NCI-H2227 treated with DMSO at 0.1 percent for 48 hours (cell line): ENCODE results near the gene FSIP1.

ENCODE experiments used
- DNase-seq: peaks from one replicate; lab custom pipeline; 2025; lab: John Stamatoyannopoulos, UW

Gene FSIP1

DNA sequence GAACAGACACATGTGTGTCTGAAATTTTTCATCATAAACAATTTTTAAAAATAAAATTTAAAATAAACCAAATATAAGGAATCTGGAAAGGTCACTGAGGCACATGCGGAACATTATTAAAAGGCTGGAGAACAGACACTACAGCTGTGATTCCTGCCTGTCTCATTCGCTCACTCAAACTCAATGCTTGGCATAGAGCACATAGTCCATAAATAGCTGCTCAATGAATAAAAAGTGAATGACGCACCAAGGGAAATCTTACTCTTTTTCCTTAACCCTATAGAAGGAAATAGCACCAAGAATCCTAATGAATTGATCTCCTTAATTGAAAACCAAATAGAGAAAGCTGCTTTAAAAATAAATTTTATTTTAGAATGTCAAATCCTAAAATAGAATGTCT lies 98.4 kb downstream of the FSIP1 start:
- no peak for DNase-seq

DNA sequence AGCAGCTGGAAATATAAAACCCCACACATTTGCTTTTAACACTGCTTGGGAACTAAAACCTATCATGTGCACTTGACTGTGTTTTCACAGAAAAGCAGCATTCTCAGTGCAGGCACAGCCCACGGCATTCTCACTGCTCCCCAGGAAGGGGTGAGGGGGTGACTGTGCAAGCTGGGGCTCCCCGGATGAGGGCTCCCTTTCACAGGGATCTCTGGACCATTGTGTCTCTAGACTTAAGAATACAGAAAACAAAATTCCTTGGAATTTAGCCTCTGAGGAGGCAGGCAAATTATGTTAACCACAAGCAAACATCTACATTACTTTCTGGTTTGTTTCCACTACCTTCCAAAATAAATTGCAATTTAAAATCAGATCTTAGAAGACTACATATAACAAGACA lies 100.3 kb downstream of the FSIP1 start:
- no peak for DNase-seq

DNA sequence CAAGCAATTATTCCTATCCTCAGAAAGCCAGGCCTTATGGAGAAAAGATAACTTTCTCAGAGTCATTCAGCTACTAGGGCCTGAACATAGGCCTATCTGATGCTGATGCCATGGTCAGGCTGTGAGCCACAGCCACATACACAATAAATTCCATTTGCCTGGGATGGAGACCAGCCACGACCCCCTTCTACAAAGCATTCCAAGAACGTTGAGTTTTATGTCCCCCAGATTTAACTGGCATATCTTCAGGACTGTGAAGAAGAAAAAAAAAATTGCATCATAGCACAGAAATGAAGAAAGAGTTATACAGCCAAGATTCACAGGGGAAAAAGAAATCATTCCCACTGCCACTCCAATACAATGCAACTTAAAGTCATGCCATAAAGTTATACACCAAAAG lies 101.8 kb downstream of the FSIP1 start:
- DNase-seq, result no peak

DNA sequence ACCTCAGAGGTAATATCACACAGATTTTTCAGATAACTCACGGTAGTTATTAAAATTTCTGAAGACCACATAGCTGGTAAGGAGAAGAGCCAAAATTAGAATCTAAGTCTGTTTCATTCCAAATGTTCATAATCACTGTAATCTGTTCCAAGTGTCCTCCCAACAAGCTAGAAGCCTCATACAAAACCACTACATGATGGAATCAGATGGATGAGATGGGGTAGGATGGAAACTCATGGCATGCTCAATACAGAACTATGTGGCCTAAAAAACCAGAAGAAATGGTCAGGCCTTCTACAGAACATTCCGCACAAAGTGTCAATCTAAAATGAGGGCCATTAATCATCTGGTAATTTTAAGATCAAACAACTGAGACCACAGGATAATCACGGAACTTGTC lies 110.0 kb downstream of the FSIP1 start:
- DNase-seq, result no peak

DNA sequence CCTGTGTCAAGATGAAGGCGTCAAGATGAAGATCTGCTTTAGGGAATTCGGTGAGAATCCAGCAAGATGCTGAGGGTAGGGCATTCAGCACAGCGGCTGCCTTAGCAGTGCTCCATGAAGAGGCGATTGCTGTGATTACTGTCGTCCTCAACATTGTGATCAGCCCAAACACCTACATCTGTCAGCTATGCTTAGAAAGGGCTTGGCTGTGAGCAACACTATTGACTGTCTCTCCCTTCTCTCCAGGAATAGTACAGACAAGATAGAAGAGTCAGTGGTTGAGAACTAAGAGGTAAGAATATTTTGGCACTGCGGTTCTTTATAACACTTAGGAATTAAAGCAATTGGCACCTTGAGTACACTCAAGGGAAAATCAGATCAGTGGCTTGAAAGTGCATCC lies 110.5 kb downstream of the FSIP1 start:
- DNase-seq, result no peak

DNA sequence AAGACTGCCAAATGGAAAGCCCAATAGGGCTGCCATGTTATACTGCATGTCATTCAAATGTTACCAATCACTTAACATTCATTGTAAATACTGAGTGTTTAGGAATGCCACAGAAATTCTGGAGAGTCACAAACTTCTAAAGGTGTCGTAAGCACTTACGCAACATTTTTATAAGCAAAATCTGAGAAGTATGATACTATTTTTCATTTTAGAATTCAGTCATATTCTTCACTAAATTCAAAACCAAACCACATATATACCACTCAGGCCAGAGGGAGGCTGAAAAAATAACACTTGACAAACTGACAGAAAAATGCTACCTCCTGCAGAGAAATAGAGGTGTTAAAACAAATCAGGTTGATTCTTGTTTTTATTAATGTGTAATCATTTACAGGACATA lies 112.0 kb downstream of the FSIP1 start:
- DNase-seq, result no peak

DNA sequence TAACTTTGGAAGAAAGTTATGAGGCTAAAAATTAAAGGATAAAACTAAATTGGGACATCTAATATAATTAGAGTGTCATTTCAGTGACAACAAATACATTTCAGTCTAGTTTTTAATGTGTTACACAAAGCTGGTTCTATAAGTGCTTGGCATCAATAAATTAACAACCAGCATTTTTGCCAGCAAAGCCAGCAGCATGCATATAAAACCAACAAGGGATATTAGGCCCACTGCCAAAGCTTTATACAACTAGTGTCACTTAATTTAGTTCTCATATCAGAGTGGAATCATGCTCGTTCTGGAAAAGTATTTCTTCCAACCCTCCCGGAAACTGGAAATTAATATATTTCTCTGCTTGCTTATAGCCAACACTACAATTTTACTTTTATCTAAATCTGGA lies 113.0 kb downstream of the FSIP1 start:
- no peak for DNase-seq

DNA sequence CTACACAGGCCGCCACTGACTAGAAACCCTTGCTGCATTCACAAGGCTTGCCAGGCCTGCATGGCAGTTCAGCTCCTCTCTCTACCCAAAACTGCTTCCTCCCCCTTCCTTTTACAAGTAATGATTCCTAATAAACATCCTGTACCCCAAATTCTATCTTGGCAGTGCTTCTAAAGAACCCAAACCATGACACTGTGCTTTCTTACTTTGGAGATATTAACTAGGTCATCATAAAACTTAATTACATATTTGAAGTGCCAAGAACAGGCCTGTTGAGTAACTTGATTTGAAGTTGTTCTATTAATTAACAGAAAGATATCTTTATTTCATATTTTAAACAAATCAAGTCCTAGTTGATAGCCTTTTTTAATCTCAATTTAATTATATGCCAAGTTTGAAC lies 113.4 kb downstream of the FSIP1 start:
- DNase-seq, result no peak

DNA sequence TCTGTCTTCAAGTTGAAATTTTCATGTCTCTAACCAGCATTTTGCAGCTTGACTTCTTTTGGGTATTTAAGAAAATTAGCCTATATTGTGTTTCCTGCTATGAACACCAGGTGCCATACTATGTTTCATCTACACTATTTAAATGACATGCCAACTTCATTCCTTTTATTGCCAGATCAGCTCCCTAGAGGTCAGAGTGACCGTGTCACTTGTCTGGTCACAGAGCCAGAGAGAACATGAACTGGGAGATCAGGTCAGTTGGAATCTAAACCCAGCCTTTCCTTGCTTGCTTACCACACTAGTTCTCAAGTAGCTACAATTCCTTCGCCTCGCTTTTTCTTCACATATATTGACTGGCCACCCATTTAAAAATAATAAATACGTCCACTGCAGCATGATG lies 114.2 kb downstream of the FSIP1 start:
- no peak for DNase-seq

DNA sequence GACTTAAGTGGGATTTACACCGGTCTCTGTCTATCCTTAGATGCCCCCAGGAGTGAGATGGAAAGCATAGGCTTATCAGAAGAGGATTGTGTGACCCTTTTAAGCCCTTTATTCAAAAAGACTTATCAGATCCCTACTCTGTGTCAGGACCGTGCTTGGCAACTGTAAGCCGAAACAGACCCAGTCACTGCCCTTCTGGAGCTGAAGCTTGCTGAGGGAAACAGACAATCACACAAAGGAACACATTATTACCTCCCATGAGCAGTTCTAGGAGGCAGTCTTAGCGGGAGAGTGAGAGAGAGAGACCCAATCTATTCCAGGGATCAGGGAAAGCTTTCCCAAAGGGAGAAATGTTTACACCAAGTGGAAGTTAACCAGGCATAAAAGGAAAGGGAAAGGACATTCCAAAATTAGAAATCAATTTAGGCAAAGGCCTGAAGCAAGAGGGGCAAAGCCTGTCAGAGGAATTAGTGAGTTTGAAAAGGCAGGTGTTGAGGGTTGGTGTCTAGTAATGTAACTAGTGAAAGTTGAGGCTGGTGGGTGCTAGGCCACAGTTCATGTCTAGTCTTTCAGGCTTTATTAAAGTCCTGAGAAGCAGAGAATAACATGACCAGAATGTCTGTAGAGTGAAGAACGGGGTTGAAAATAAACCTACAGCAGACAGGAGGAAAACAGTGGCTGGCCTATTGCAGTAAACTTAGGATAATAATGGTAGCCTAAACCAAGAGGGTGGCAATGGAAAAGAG lies 115.1 kb downstream of the FSIP1 start:
- DNase-seq, result no peak

DNA sequence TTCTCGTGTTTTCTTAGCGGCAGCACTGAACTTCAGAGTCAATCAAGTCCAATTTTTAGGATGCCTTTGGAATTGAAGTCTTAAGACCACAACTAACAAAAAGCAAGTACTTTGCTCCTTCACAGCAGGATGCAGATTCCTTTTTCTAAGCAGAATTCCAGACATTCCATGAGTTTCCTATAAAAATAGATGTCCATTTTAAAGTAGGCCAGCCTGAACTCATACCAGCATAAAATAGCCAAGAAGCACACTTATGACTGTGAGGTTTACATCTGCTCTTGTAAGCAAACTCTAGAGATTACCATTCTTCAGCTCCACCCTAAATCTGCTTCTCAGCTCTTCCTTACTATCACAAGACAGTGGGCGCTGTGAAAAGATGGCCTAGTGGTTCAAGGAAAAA lies 116.0 kb downstream of the FSIP1 start:
- no peak for DNase-seq

DNA sequence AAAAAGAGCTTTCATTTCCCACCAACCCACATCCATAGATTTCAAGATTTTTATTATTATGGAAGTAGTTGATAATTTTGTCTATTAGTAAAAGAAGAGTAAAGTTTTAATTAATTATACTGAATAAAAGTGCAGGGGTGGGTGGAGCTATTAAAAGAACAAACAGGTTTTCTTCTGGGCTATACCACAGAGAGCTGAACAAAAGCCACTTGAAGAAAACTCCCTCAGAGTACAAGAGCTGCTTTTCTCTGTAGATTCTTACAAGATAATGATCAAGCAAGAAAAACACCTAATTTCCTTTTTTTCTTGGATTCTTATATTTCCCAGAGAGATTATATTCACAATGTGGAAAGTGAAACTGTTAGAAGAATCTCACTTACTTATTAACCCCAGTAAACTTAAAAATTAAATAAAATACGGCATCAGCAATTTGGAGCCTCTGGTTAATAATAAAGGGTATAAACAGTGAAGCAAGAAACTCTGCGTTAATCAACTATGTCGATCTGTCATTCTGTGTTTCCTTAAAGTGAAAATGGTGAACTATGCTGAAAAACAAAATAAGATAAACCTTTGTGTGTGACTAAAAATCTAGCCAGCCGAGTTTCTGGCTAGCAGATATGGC lies 116.9 kb downstream of the FSIP1 start:
- no peak for DNase-seq

DNA sequence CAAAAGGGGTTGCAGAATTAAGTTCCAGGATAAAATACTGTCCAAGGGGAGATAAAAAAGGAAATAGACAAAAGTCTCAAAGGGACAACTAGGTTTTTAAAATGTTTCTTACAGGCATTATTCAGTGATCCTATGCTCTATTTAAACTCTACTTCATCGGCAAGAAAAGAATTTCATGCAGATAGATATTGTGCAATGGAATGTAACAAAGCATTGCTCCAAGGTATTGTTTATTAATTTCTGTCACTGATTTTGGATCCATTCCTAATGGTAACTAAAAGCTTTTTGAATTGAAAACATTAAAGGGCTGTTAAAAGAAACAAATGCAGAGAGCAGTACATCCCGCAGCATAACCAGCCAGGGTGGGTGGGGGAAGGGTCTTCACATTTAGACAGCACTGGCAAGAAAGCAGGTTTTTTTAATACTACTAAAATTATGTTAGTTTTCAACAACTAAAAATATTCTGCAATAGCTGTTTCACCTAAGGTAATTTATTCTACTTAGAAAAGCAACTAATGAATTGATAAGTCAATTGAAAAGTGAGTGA lies 118.9 kb downstream of the FSIP1 start:
- no peak for DNase-seq

DNA sequence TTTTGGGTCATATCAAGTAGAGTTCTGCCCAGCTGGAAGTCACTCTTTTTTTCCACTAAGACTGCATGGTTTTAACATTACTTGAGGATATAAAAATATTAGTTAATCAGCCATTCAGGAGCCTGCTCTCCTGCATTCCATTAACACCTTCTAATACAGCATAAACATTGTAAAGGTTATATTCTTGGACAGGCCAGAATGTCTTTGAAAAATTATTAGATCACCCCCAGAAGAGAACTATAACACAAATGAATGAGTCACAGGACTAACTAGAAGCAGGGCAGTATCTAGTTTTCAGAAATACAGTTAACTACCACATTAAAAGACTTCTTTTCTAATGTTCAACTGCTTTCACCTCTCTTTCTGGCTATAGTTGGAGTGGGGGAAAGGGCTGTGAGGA lies 120.9 kb downstream of the FSIP1 start:
- DNase-seq, result no peak

DNA sequence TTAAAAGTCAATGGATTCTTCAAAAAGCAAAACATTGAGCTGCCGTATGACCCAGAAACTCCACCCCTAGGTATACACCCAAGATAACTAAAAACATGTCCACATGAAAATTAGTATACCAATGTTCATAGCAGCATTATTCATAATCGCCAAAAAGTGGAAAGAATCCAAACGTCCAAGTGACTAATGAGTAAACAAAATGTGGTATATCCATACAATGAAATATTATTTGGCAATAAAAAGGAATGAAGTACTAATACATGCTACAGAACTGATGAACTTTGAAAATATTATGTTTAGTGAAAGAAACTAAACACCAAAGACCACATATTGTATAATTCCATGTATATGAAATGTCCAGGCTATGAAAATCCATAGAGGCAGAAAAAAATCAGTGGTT lies 123.9 kb downstream of the FSIP1 start:
- DNase-seq, result no peak

DNA sequence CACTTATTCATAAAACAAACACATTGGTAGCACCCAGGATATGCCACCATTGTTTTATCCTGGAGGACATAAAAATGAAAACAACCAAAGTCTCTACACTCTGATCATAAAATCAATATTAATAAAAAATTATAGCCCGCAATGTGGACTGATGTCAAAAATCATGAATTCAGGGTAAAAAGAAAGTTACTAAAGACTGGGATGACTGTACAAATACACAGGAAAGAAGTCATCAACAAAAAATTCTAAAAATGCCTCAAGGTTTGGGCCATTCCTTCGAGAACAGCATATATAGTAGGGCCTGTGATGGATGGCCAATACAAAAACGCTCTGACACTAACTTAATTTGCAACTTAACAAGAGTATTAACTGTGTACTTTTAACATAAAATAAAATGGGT lies 125.0 kb downstream of the FSIP1 start:
- DNase-seq, result no peak

DNA sequence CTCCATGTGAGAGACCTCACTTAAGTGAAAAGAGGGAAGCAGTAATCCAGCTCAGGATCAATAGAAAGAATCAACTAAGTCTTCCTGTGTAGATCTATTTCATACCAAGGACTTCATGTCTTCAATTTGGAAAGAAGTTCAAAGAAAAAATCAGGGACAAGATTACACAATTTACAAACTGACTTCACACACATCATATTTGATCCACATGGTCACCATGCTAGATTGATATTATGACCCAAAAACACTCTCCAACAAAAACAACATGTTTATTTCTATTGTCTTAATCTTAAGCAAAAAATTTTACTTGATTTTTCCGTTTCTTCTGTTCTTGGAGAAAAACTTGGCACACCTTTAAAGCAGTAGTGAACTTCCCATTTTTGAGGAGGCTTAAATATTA lies 125.5 kb downstream of the FSIP1 start:
- DNase-seq, result no peak

DNA sequence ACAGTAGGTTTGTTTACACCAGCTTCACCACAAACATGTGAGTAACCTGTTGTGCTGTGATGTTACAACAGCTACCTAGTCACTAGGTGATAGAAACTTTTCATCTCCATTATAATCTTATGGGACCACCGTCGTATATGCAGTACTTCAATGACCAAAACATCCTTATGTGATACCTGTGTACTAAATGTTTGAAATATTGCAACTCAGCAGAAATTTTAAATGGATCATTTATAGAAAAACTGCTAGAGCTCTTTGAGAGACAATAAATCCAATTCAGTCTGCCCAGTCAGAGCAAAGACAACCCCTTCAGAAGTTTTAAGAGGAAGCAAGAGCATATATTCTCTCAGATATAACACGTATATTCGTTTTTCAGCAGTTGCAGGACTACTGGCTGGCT lies 128.3 kb downstream of the FSIP1 start:
- DNase-seq, result no peak

DNA sequence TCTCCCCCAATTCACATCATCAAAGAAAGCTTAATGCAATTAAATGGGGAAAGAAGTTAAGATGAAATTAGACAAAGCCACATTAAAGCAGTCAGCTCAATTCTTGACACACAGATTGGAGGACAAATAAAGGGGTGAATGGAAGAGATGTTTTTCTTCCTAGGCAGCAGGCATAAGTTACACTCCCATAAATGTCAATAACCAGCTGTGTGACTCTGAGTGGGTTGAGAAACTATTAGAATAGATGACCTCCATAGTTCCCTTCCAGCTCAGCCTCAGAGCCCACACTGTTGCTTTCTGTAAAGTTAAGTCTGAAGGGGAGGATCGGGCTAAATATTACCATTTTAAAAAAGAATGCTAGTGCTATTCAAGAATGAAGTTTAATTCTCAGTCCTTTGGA lies 130.8 kb downstream of the FSIP1 start:
- DNase-seq, result no peak

DNA sequence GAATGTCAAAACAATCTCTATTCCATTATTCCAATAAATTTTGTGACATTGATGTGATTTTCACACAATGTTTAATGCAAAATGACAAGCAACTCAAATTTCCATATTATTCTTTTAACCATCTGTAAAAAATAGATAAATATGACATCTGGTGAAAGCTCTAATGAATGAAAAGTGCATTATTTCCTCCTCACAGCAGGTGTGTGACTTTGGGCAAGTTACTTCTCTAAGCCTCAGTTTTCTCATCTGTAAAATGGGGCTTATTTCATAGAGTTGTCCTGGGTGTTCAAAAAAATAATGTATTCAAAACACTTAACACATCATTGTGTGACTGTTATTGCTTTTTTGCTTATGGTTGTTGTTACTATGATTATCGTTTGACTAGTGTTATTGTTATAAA lies 131.3 kb downstream of the FSIP1 start:
- DNase-seq, result no peak

DNA sequence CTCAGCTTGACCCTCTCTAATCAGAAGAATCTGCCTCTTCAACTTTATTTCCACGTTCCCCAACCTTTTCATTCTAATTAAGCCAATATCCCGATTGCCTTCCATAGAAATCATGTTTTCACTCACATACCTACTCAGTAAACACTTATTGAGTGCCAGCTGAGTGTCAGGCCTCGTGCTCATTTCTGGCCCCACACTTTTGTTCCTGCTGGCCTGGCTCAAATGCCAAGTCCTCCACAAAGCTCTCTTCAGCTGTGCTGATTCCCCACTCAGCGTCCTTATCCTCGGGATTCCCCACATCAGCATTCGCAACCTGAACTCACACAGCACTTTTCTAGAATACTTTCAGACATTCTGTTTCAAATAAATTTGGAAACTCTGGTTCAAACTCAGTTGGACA lies 132.9 kb downstream of the FSIP1 start:
- DNase-seq, result no peak

DNA sequence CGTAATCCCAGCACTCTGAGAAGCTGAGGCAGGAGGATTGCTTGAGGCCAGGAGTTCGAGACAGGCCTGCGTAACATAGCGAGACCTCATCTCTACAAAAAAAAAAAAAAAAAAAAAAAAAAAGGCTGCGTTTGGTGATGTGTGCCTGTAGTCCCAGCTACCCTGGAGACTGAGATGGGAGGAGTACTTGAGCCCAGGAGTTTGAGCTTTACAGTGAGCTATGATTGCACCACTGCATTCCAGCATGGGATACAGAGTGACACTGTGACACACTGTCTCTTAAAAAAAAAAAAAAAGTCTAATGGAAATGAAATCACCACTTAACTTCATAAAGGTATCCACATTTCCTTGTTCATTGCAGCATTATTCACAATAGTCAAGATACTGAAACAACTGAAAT lies 136.2 kb downstream of the FSIP1 start:
- DNase-seq, result no peak

DNA sequence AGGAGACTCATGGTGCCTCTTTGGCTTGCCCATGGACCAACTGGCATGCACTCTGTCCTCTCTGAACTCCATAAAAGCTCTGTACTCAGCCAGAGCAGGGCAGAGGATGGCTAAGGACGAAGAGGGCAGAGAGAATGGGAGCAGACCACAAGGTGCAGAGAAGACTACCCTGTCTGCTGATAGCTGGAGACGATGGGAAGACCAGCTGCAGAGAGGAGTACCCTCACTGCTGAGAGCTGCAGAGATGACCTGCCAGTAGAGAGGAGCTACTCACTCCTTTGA lies 136.7 kb downstream of the FSIP1 start:
- no peak for DNase-seq
